ENCODE results near the gene MGLL. TPM values are rescaled to one million over a fixed set of nuclear protein-coding genes. Genes with fewer than 3 reads are reported as not detected.

Gene MGLL
- total RNA-seq, 1 experiment from 2014 or later, result 2.1 TPM

GRCh38 chr3:127668906-127669305 is 153.4 kb downstream of the MGLL start:
- Histone ChIP-seq H3K4me3 (ENCODE audit: low read depth in 2 of 2, low read length in 2 of 2) (no peak overlapping the region), H3K4me1 (ENCODE audit: control insufficient read depth, insufficient read depth, low read length) (peaks cover 4% of the 10 kb centered on the region), H3K27ac (ENCODE audit: low read length) (no peak overlapping the region), H3K9me3 (ENCODE audit: control insufficient read depth, insufficient read depth, low read depth, low read length) (no peaks in the 10 kb centered on the region), H3K27me3 (ENCODE audit: control insufficient read depth, insufficient read depth, low read length) (no peaks in the 10 kb centered on the region), H3K36me3 (ENCODE audit: control insufficient read depth, insufficient read depth, low read length) (no peaks in the 10 kb centered on the region)
- intact Hi-C loops (cut with micrococcal nuclease; ENCODE audit: unreplicated experiment), result no loop called here
- TF ChIP-seq CTCF (IDR thresholded peaks at IDR 0.05), result no peak
- TF ChIP-seq, protein P1, sequence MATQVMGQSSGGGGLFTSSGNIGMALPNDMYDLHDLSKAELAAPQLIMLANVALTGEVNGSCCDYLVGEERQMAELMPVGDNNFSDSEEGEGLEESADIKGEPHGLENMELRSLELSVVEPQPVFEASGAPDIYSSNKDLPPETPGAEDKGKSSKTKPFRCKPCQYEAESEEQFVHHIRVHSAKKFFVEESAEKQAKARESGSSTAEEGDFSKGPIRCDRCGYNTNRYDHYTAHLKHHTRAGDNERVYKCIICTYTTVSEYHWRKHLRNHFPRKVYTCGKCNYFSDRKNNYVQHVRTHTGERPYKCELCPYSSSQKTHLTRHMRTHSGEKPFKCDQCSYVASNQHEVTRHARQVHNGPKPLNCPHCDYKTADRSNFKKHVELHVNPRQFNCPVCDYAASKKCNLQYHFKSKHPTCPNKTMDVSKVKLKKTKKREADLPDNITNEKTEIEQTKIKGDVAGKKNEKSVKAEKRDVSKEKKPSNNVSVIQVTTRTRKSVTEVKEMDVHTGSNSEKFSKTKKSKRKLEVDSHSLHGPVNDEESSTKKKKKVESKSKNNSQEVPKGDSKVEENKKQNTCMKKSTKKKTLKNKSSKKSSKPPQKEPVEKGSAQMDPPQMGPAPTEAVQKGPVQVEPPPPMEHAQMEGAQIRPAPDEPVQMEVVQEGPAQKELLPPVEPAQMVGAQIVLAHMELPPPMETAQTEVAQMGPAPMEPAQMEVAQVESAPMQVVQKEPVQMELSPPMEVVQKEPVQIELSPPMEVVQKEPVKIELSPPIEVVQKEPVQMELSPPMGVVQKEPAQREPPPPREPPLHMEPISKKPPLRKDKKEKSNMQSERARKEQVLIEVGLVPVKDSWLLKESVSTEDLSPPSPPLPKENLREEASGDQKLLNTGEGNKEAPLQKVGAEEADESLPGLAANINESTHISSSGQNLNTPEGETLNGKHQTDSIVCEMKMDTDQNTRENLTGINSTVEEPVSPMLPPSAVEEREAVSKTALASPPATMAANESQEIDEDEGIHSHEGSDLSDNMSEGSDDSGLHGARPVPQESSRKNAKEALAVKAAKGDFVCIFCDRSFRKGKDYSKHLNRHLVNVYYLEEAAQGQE (IDR thresholded peaks at IDR 0.05; ENCODE audit: insufficient read depth in 1 of 2, low read depth in 2 of 2, low read length in 1 of 2), result no peak
- TF ChIP-seq POLR2AphosphoS5 (IDR thresholded peaks at IDR 0.05; ENCODE audit: low read depth, low read length), result no peak
- TF ChIP-seq TCF7L2 (IDR thresholded peaks at IDR 0.05; ENCODE audit: low read depth, low read length), result no peak
- TF ChIP-seq SIN3A (IDR thresholded peaks at IDR 0.05; ENCODE audit: borderline replicate concordance, insufficient read depth, low read depth, low read length), result no peak
- POLR2A ChIA-PET, result interaction anchor here (0.6 to 1.0 kb wide), 2 partner anchors 16 to 22 kb away, joined by 3 to 4 read pairs; no protein-coding TSS in a partner anchor
- DNase-seq (ENCODE audit: low read depth, low spot score) (no peak), ATAC-seq (no peak)
- CTCF ChIA-PET, result no interaction called here
- no TSS peak for BruUV-seq (replicated peaks)
- in situ Hi-C loops (cut with HindIII; ENCODE audit: low pct_unique_long_range_greater_than_20kb, low sequenced_read_pairs), result no loop called here

DNA sequence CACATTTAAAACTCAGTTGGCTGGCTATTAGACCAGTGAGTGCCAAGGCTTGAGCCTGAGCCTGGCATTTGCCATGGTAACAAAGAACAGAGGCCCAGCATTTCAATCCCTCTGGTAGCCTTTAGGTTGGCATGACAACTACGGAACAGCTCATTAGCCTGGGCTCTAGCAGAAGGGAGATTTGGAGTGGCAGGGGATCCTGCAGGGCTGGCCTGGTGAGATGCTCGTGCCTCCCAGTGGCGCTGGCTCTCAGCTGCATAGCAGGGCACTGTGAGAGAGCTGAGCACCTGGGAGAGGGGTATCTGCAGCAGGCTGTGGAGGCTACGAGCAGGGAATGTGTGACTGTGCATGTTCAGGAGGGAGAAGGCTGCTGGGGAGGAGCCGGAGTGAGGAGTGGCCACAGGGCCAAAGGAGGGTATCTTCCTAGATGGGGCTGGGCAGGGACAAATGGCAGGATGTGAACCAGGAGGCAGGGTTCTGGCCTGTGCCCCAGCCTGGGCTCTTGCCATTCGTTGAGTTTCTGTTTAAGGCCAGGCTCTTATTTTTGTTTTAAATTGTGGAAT is 155.1 kb downstream of the MGLL start:
- POLR2A ChIA-PET, result no interaction called here
- no peak for ATAC-seq
- TF ChIP-seq TCF7L2 (IDR thresholded peaks at IDR 0.05; ENCODE audit: low read depth, low read length) (no peak), POLR2AphosphoS5 (IDR thresholded peaks at IDR 0.05; ENCODE audit: low read depth, low read length) (no peak)

GRCh38 chr3:127666676-127667075 is 155.6 kb downstream of the MGLL start:
- H3K4me1 ChIP-seq (ENCODE audit: control insufficient read depth, insufficient read depth, low read length), result peaks cover under 1% of the 10 kb centered on the region; the same call in 1 of the 2 replicates
- in situ Hi-C loops (cut with HindIII; ENCODE audit: low pct_unique_long_range_greater_than_20kb, low sequenced_read_pairs), result no loop called here
- H3K4me3 ChIP-seq (ENCODE audit: low read depth in 2 of 2, low read length in 2 of 2), result no peak overlapping the region
- H3K36me3 ChIP-seq (ENCODE audit: control insufficient read depth, insufficient read depth, low read length), result no peaks in the 10 kb centered on the region
- no peak for DNase-seq (ENCODE audit: low read depth, low spot score)
- no peaks in the 10 kb centered on the region for H3K9me3 ChIP-seq (ENCODE audit: control insufficient read depth, insufficient read depth, low read depth, low read length)
- intact Hi-C loops (cut with micrococcal nuclease; ENCODE audit: unreplicated experiment), result no loop called here
- TF ChIP-seq TCF7L2 (IDR thresholded peaks at IDR 0.05; ENCODE audit: low read depth, low read length) (no peak), SIN3A (IDR thresholded peaks at IDR 0.05; ENCODE audit: borderline replicate concordance, insufficient read depth, low read depth, low read length) (no peak), CTCF (IDR thresholded peaks at IDR 0.05) (no peak), POLR2AphosphoS5 (IDR thresholded peaks at IDR 0.05; ENCODE audit: low read depth, low read length) (no peak)
- TF ChIP-seq, protein P1 (IDR thresholded peaks at IDR 0.05; ENCODE audit: insufficient read depth in 1 of 2, low read depth in 2 of 2, low read length in 1 of 2), result no peak
- no TSS peak for BruUV-seq (replicated peaks)
- ChIA-PET POLR2A (no interaction called here), CTCF (no interaction called here)
- H3K27me3 ChIP-seq (ENCODE audit: control insufficient read depth, insufficient read depth, low read length), result no peaks in the 10 kb centered on the region
- H3K27ac ChIP-seq (ENCODE audit: low read length), result no peak overlapping the region
- ATAC-seq, result no peak

More for the DNA sequence above, 155.1 kb downstream of the MGLL start:
- Histone ChIP-seq H3K27me3 (ENCODE audit: control insufficient read depth, insufficient read depth, low read length) (no peaks in the 10 kb centered on the region), H3K9me3 (ENCODE audit: control insufficient read depth, insufficient read depth, low read depth, low read length) (no peaks in the 10 kb centered on the region), H3K36me3 (ENCODE audit: control insufficient read depth, insufficient read depth, low read length) (no peaks in the 10 kb centered on the region), H3K27ac (ENCODE audit: low read length) (no peak overlapping the region), H3K4me1 (ENCODE audit: control insufficient read depth, insufficient read depth, low read length) (peaks cover 4% of the 10 kb centered on the region), H3K4me3 (ENCODE audit: low read depth in 2 of 2, low read length in 2 of 2) (no peak overlapping the region)
- no peak for DNase-seq (ENCODE audit: low read depth, low spot score)
- CTCF ChIA-PET, result no interaction called here
- in situ Hi-C loops (cut with HindIII; ENCODE audit: low pct_unique_long_range_greater_than_20kb, low sequenced_read_pairs) (no loop called here), intact Hi-C loops (cut with micrococcal nuclease; ENCODE audit: unreplicated experiment) (no loop called here)
- BruUV-seq (replicated peaks), result no TSS peak
